ENCODE data around the gene ZNF385A. TPM values are rescaled to one million over a fixed set of nuclear protein-coding genes. Genes with fewer than 3 reads are reported as not detected.
A peak's percentile ranks its signal among the peaks of the same experiment; 100 is the strongest.

ZNF385A gene
- total and polyA plus RNA-seq, 5 experiments from 2014 or later: 0.42 to 3.2 (median 1.7) TPM; not detected in 2

DNA sequence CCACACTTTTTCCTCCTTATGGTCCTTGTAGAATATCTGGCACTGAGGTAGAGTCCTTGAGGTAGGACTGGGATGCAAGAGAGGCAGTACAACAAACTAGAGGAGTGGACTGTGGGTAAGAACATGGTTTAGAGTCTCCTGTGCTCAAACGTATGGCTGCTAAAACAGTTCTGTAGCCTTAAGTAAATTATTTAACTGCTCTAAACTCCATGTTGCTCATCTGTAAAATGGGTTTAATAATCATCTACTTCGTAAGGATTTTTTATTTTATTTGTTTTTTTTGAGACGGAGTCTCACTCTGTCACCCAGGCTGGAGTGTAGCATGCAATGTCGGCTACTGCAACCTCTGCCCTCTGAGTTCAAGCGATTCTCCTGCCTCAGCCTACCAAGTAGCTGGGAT lies 63.2 kb downstream of the ZNF385A start:
- Mint-ChIP-seq H3K27ac (no peak overlapping the region), H3K4me3 (no peak overlapping the region), H3K9me3 (no peaks in the 10 kb centered on the region), H3K4me1 (peaks cover 11 to 20% (median 18%) of the 10 kb centered on the region in 4 donors), H3K36me3 (no peaks in the 10 kb centered on the region), H3K27me3 (no peaks in the 10 kb centered on the region)
- no peak for DNase-seq
- POLR2A ChIA-PET: no interaction called here
- no peak for ATAC-seq

Small RNA genes lying within 50 kb of the gene (microRNA-seq; reads per million reads assigned to microRNA genes)
- gene MIR148B (ENCODE audit: borderline microRNAs expressed): 116 reads per million, percentile 65 among the genes with 10 or more reads in this experiment

Other genes with a start within 250 kb of the ZNF385A start
- gene SMUG1, start 195.7 kb downstream of the ZNF385A start, total RNA-seq: 10 to 100 TPM; 21.0 to 22.0 TPM
- gene SMUG1, start 195.7 kb downstream of the ZNF385A start, polyA plus RNA-seq: 10 to 100 TPM; 15.4 to 23.6 (median 17.6) TPM
- gene CBX5, start 104.6 kb downstream of the ZNF385A start, total RNA-seq: 10 to 100 TPM; 66.6 to 70.5 TPM
- 10 to 100 TPM; 23.7 to 34.4 (median 29.4) TPM for gene CBX5, start 104.6 kb downstream of the ZNF385A start, polyA plus RNA-seq
- 1,000 to 10,000 TPM; 1,109 to 1,141 TPM for gene HNRNPA1, start 104.0 kb downstream of the ZNF385A start, total RNA-seq
- 1,000 to 10,000 TPM in 1 of 3 donors, 100 to 1,000 TPM in 2; 932 to 1,177 (median 943) TPM for gene HNRNPA1, start 104.0 kb downstream of the ZNF385A start, polyA plus RNA-seq
- not detected for gene NFE2, start 83.7 kb downstream of the ZNF385A start, total RNA-seq
- gene NFE2, start 83.7 kb downstream of the ZNF385A start, polyA plus RNA-seq: under 1 TPM in 1 of 3 donors, not detected in 2; 0.14 TPM
- gene COPZ1, start 59.6 kb downstream of the ZNF385A start, total RNA-seq: 10 to 100 TPM; 79.0 to 83.5 TPM
- gene COPZ1, start 59.6 kb downstream of the ZNF385A start, polyA plus RNA-seq: 100 to 1,000 TPM; 128 to 152 (median 132) TPM
- gene GPR84, start 20.2 kb downstream of the ZNF385A start, total RNA-seq: not detected
- gene GPR84, start 20.2 kb downstream of the ZNF385A start, polyA plus RNA-seq: not detected
- 100 to 1,000 TPM; 126 to 127 TPM for gene ITGA5, start 34.5 kb upstream of the ZNF385A start, total RNA-seq
- 10 to 100 TPM; 13.4 to 44.5 (median 19.7) TPM for gene ITGA5, start 34.5 kb upstream of the ZNF385A start, polyA plus RNA-seq
- gene GTSF1, start 88.9 kb upstream of the ZNF385A start, total RNA-seq: 1 to 10 TPM; 3.6 to 3.8 TPM
- 10 to 100 TPM; 13.7 to 16.7 (median 15.3) TPM for gene GTSF1, start 88.9 kb upstream of the ZNF385A start, polyA plus RNA-seq
- 100 to 1,000 TPM; 111 to 115 TPM for gene NCKAP1L, start 113.0 kb upstream of the ZNF385A start, total RNA-seq
- 10 to 100 TPM; 70.5 to 76.3 (median 74.8) TPM for gene NCKAP1L, start 113.0 kb upstream of the ZNF385A start, polyA plus RNA-seq
- gene PDE1B, start 164.9 kb upstream of the ZNF385A start, total RNA-seq: 1 to 10 TPM; 6.6 to 6.7 TPM
- 1 to 10 TPM in 1 of 3 donors, under 1 TPM in 2; 0.03 to 2.9 (median 0.44) TPM for gene PDE1B, start 164.9 kb upstream of the ZNF385A start, polyA plus RNA-seq
- gene PPP1R1A, start 203.9 kb upstream of the ZNF385A start, total RNA-seq: not detected
- not detected for gene PPP1R1A, start 203.9 kb upstream of the ZNF385A start, polyA plus RNA-seq

Data from naive thymus-derived CD8-positive, alpha-beta T cell (primary cell).